Vagina (tissue), 2 donors: ENCODE measurements around the gene CCDC71L.

Source experiments
- POLR2A ChIP-seq, 2 donors: fragments of 450-650 bp; IDR thresholded peaks; one replicate each; pipeline ENCODE4 v1.6.1; 2017; ENCODE audit warnings: antibody characterized with exemption in 2 of 2, mild to moderate bottlenecking in 2 of 2, moderate library complexity in 2 of 2
- POLR2AphosphoS5 ChIP-seq, 2 donors: sonication (generic); formaldehyde crosslinking; IDR thresholded peaks; one replicate each; pipeline ENCODE4 v1.9.0; 2017; ENCODE audit warnings: antibody characterized with exemption in 2 of 2, mild to moderate bottlenecking in 2 of 2, low read depth in 1 of 2; ENCODE audit not compliant: insufficient read depth in 1 of 2
- TF ChIP-seq, protein P1 (sequence below), 3 experiments: fragments of 450-650 bp in 2 of 3; fragments of 200-600 bp in 1 of 3; sonication (generic) in 1 of 3; IDR thresholded peaks; one replicate each; pipeline ENCODE4 v1.5.1; 2017 to 2019; ENCODE audit warnings: antibody characterized with exemption in 3 of 3, mild to moderate bottlenecking in 2 of 3, moderate library complexity in 2 of 3

DNA sequence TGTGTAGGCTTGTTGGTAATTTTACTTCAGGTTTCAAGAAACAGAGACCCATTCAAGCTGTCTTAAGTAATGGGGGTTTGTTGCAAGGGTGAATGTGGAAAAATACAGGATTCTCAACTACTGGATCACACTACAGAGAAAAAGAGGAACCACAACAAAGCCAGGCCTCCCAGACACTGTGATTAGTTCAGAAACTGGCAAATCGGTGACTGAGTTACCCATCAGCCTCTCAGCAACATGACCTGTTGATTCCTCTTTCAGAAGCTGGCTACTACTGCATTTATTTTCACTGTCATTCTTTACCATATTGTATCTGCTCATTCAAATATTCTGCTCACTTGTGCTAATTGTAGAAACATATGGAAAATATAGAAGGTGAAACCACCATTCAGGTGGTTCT, 16.0 kb downstream of the CCDC71L start:
- TF ChIP-seq, protein P1, sequence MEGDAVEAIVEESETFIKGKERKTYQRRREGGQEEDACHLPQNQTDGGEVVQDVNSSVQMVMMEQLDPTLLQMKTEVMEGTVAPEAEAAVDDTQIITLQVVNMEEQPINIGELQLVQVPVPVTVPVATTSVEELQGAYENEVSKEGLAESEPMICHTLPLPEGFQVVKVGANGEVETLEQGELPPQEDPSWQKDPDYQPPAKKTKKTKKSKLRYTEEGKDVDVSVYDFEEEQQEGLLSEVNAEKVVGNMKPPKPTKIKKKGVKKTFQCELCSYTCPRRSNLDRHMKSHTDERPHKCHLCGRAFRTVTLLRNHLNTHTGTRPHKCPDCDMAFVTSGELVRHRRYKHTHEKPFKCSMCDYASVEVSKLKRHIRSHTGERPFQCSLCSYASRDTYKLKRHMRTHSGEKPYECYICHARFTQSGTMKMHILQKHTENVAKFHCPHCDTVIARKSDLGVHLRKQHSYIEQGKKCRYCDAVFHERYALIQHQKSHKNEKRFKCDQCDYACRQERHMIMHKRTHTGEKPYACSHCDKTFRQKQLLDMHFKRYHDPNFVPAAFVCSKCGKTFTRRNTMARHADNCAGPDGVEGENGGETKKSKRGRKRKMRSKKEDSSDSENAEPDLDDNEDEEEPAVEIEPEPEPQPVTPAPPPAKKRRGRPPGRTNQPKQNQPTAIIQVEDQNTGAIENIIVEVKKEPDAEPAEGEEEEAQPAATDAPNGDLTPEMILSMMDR (IDR thresholded peaks at IDR 0.05), result no peak
- TF ChIP-seq POLR2AphosphoS5 (IDR thresholded peaks at IDR 0.05; ENCODE audit: insufficient read depth in 1 of 2, low read depth in 1 of 2) (no peak), POLR2A (IDR thresholded peaks at IDR 0.05) (no peak)
